Psoas muscle (tissue), 8 donors: ENCODE measurements around the gene STT3B. TPM values are rescaled to one million over a fixed set of nuclear protein-coding genes. Genes with fewer than 3 reads are reported as not detected.
A peak's percentile ranks its signal among the peaks of the same experiment; 100 is the strongest.

ENCODE experiments used
- ATAC-seq, 4 donors: fragments of 200-7000 bp; cut with Tn5 transposase; one replicate each; pipeline ENCODE4 v1.9.1; 2020; ENCODE audit warnings: moderate library complexity in 3 of 4, mild to moderate bottlenecking in 2 of 4
- DNase-seq, 2 donors: peaks; one replicate each; pipeline ENCODE4 v3.0.0-alpha.2; 2020
- H3K27ac ChIP-seq: fragments of 200-600 bp; one replicate; pipeline ENCODE4 v1.8.0; 2022
- H3K27me3 ChIP-seq, 3 donors: fragments of 200-600 bp in 1 of 3; one replicate each; pipeline versions ENCODE4 v1.6.1 to v1.8.0; 2013 to 2022; ENCODE audit warnings: low read length in 2 of 3, mild to moderate bottlenecking in 2 of 3, moderate library complexity in 1 of 3; ENCODE audit not compliant: insufficient read depth in 3 of 3
- H3K36me3 ChIP-seq, 2 donors: fragments of 200-600 bp in 1 of 2; one replicate each; pipeline versions ENCODE4 v1.6.1 to v1.8.0; 2013 to 2022; ENCODE audit warnings: low read depth in 1 of 2, mild to moderate bottlenecking in 1 of 2, moderate library complexity in 1 of 2; ENCODE audit not compliant: insufficient read depth in 1 of 2
- H3K4me1 ChIP-seq: fragments of 200-600 bp; one replicate; pipeline ENCODE4 v1.8.0; 2022
- H3K4me3 ChIP-seq: fragments of 200-600 bp; one replicate; pipeline ENCODE4 v1.8.0; 2022; ENCODE audit warnings: mild to moderate bottlenecking
- H3K9me3 ChIP-seq: fragments of 200-600 bp; one replicate; pipeline ENCODE4 v1.8.0; 2022
- CTCF ChIP-seq: fragments of 200-600 bp; IDR thresholded peaks from one replicate; pipeline ENCODE4 v1.8.0; 2022; ENCODE audit warnings: antibody characterized with exemption
- WGBS, 3 donors: extraction: QIAGEN DNeasy Blood & Tissue Kit; methylation state at CpG; one replicate each; pipeline versions ENCODE4 v1.1.6 to v1.1.7; 2013; 5-methylcytosine and 5-hydroxymethylcytosine counted together
- intact Hi-C, 2 donors: fragments of 100-400 bp; cut with DNase I; formaldehyde crosslinking; loops; one replicate each; pipeline versions ENCODE4 v1.11.0 to v1.14.2; 2022
- polyA plus RNA-seq, 3 donors: library from polyadenylated mRNA; stranded (reverse); fragments of 200-250 nt; gene quantifications; one replicate each; pipeline ENCODE4 v1.2.3, GENCODE V29; 2013
- total RNA-seq, 4 donors: library from RNA; stranded (reverse); fragmentation: NEBNext Ultra II Directional in 2 of 4; extraction: Animal tissue kit (Norgen Biotek cat#: 25700) in 2 of 4; gene quantifications; one replicate each; pipeline versions ENCODE4 v1.2.1 to v1.2.4, GENCODE V29; 2021 to 2023
- donor health status: healthy with polysubstance abuse.
- donor health status: DM: no; HTN: no; CAD: no; lungs with moderate emphysema.
- donor health status: Bipolar disorder and iron deficiency.
- donor health status: healthy.
- donor health status: DM: yes; HTN: yes; CAD: no.
- donor health status: DM: no; HTN: no; CAD: no.
- donor health status: DM: no; HTN: no; CAD: no.
- donor health status: DM: yes; HTN: yes; CAD: no.

Gene STT3B
- total and polyA plus RNA-seq, 7 donors: 33.8 to 95.5 (median 56.9) TPM

GRCh38 chr3:31565288-31565687 lies 32.6 kb downstream of the STT3B start:
- no peaks in the 10 kb centered on the region for H3K27me3 ChIP-seq
- no peak for TF ChIP-seq CTCF
- intact Hi-C loops: no loop called here
- no peak overlapping the region for H3K4me3 ChIP-seq
- H3K27ac ChIP-seq: no peak overlapping the region
- ATAC-seq (peak in 1 of 4 donors; percentile 43), DNase-seq (no peak)
- H3K9me3 ChIP-seq: peaks cover 7% of the 10 kb centered on the region
- H3K4me1 ChIP-seq: peaks cover 39% of the 10 kb centered on the region
- H3K36me3 ChIP-seq: no peaks in the 10 kb centered on the region
- 70 to 88% (median 77%) methylated on average over 1 of the region's 1 CpG for WGBS, 3 donors

- Histone ChIP-seq H3K36me3 (no peaks in the 10 kb centered on the region), H3K27ac (no peak overlapping the region), H3K27me3 (no peaks in the 10 kb centered on the region), H3K4me3 (no peak overlapping the region), H3K9me3 (no peaks in the 10 kb centered on the region), H3K4me1 (peaks cover 50% of the 10 kb centered on the region)
- no peak for DNase-seq
- peak in 3 of 4 donors; percentile 36 to 62 (median 51) for ATAC-seq
- 76 to 83% (median 82%) methylated on average over 1 of the region's 1 CpG for WGBS, 3 donors
- TF ChIP-seq CTCF: peak; percentile 26
- intact Hi-C loops: no loop called here
Measured at GRCh38 chr3:31567036-31567435, 34.3 kb downstream of the STT3B start.

- 91 to 95% (median 94%) methylated on average over 1 of the region's 1 CpG for WGBS, 3 donors
- no peak for ATAC-seq
- no peak overlapping the region for H3K4me3 ChIP-seq
- no peak overlapping the region for H3K27ac ChIP-seq
- DNase-seq: no peak
- no peaks in the 10 kb centered on the region for H3K9me3 ChIP-seq
- intact Hi-C loops: no loop called here
- H3K4me1 ChIP-seq: peaks cover 52% of the 10 kb centered on the region
- H3K27me3 ChIP-seq: no peaks in the 10 kb centered on the region
- TF ChIP-seq CTCF: no peak
- H3K36me3 ChIP-seq: no peaks in the 10 kb centered on the region
Measured at GRCh38 chr3:31568649-31569048, 35.9 kb downstream of the STT3B start.

- 35 to 70% (median 48%) methylated on average over 1 of the region's 1 CpG for WGBS, 3 donors
- no peaks in the 10 kb centered on the region for H3K27me3 ChIP-seq
Measured at GRCh38 chr3:31571325-31571724, 38.6 kb downstream of the STT3B start.

More at GRCh38 chr3:31571325-31571724, 38.6 kb downstream of the STT3B start:
- H3K9me3 ChIP-seq: no peaks in the 10 kb centered on the region
- no peak for TF ChIP-seq CTCF
- ATAC-seq (peak in 1 of 4 donors; percentile 35), DNase-seq (no peak)
- intact Hi-C loops: no loop called here
- no peak overlapping the region for H3K4me3 ChIP-seq
- no peak overlapping the region for H3K27ac ChIP-seq
- H3K36me3 ChIP-seq: no peaks in the 10 kb centered on the region
- H3K4me1 ChIP-seq: peaks cover 55% of the 10 kb centered on the region
